CD4-positive, CD25-positive, alpha-beta regulatory T cell (primary cell): ENCODE measurements around the gene SH3BP2. TPM values are rescaled to one million over a fixed set of nuclear protein-coding genes. Genes with fewer than 3 reads are reported as not detected.

Experiments used
- ATAC-seq, 2 donors: fragments of 150-1000 bp; cut with Tn5 transposase; one replicate each; pipeline ENCODE4 v1.10.0; 2021; ENCODE audit warnings: low read depth in 2 of 2, moderate number of reproducible peaks in 2 of 2, moderate library complexity in 1 of 2
- DNase-seq, 3 donors: peaks; one replicate each; pipeline versions ENCODE4 v3.0.0 to v3.0.0-alpha.2; 2012 to 2022; ENCODE audit warnings: mixed read lengths in 1 of 3
- H3K27ac ChIP-seq: one replicate; pipeline ENCODE4 v1.7.0; 2013; ENCODE audit warnings: mild to moderate bottlenecking, low read length; ENCODE audit not compliant: insufficient read depth, poor library complexity, severe bottlenecking
- H3K27me3 ChIP-seq: one replicate; pipeline ENCODE4 v1.7.0; 2013; ENCODE audit warnings: low read length; ENCODE audit not compliant: control insufficient read depth, insufficient read depth
- H3K36me3 ChIP-seq: one replicate; pipeline ENCODE4 v1.7.0; 2013; ENCODE audit warnings: mild to moderate bottlenecking, low read length, moderate library complexity; ENCODE audit not compliant: control insufficient read depth, insufficient read depth
- H3K4me1 ChIP-seq: 2 replicates; pipeline ENCODE4 v1.7.0; 2013; ENCODE audit warnings: mild to moderate bottlenecking, low read length; ENCODE audit not compliant: insufficient read depth, control insufficient read depth, poor library complexity, severe bottlenecking
- H3K4me3 ChIP-seq: one replicate; pipeline ENCODE4 v1.7.0; 2013; ENCODE audit warnings: low read depth, mild to moderate bottlenecking, low read length, moderate library complexity
- H3K9me3 ChIP-seq, 2 experiments: 1 replicate in 1 of 2; 2 replicates in 1 of 2; pipeline ENCODE4 v1.7.0; 2013; ENCODE audit warnings: low read length in 2 of 2, mild to moderate bottlenecking in 1 of 2, moderate library complexity in 1 of 2; ENCODE audit not compliant: control insufficient read depth in 2 of 2
- H3K27ac Mint-ChIP-seq, 3 donors: one replicate each; pipeline ENCODE4 v1.8.0; 2020 to 2022; ENCODE audit warnings: mild to moderate bottlenecking in 3 of 3, mixed read lengths in 3 of 3, moderate library complexity in 2 of 3
- H3K27me3 Mint-ChIP-seq: one replicate; pipeline ENCODE4 v1.8.0; 2022; ENCODE audit warnings: mild to moderate bottlenecking, mixed read lengths
- H3K36me3 Mint-ChIP-seq: one replicate; pipeline ENCODE4 v1.8.0; 2020; ENCODE audit warnings: mixed read lengths
- H3K4me1 Mint-ChIP-seq, 4 donors: one replicate each; pipeline ENCODE4 v1.8.0; 2020 to 2022; ENCODE audit warnings: mixed read lengths in 4 of 4, mild to moderate bottlenecking in 1 of 4
- H3K4me3 Mint-ChIP-seq, 4 donors: one replicate each; pipeline ENCODE4 v1.8.0; 2020 to 2022; ENCODE audit warnings: mild to moderate bottlenecking in 4 of 4, mixed read lengths in 4 of 4, moderate library complexity in 3 of 4
- H3K9me3 Mint-ChIP-seq, 7 donors: one replicate each; pipeline ENCODE4 v1.8.0; 2020 to 2022; ENCODE audit warnings: mixed read lengths in 7 of 7, mild to moderate bottlenecking in 3 of 7, moderate library complexity in 2 of 7
- polyA plus RNA-seq, 4 donors: library from polyadenylated mRNA; unstranded; fragments of 300-500 nt; fragmentation: Illumina TruSeq; gene quantifications; one replicate each; pipeline ENCODE4 v1.2.3, GENCODE V29; 2021
- total RNA-seq: library from RNA; stranded (reverse); gene quantifications from one replicate; pipeline ENCODE4 v1.2.3, GENCODE V29; 2022

Gene SH3BP2
- total and polyA plus RNA-seq, 5 donors from 2014 or later: 7.6 to 61.7 (median 8.5) TPM

- Mint-ChIP-seq H3K36me3 (no peaks in the 10 kb centered on the region), H3K9me3 (peaks cover 0 to 2% (median 0%) of the 10 kb centered on the region in 7 donors), H3K27me3 (no peaks in the 10 kb centered on the region), H3K4me3 (peak overlapping the region in 2 of 4 donors; percentile 15 to 86), H3K27ac (no peak overlapping the region), H3K4me1 (peaks cover 0 to 72% (median 27%) of the 10 kb centered on the region in 4 donors)
- Histone ChIP-seq H3K4me1 (peaks cover 63% of the 10 kb centered on the region), H3K9me3 (no peaks in the 10 kb centered on the region), H3K27me3 (no peaks in the 10 kb centered on the region), H3K27ac (no peak overlapping the region), H3K4me3 (no peak overlapping the region), H3K36me3 (no peaks in the 10 kb centered on the region)
- DNase-seq (no peak), ATAC-seq (no peak)
Measured at GRCh38 chr4:2795893-2796848, 3.3 kb downstream of the SH3BP2 start.

GRCh38 chr4:2796849-2797544, 4.1 kb downstream of the SH3BP2 start:
- Mint-ChIP-seq H3K4me3 (peak overlapping the region in 1 of 4 donors; percentile 86), H3K27me3 (no peaks in the 10 kb centered on the region), H3K36me3 (no peaks in the 10 kb centered on the region), H3K9me3 (peaks cover 0 to 2% (median 0%) of the 10 kb centered on the region in 7 donors), H3K27ac (peak overlapping the region in 1 of 3 donors; percentile 91), H3K4me1 (peaks cover 0 to 79% (median 29%) of the 10 kb centered on the region in 4 donors)
- DNase-seq (no peak), ATAC-seq (no peak)
- no peak overlapping the region for H3K4me3 ChIP-seq
- peaks cover 70% of the 10 kb centered on the region for H3K4me1 ChIP-seq
- no peaks in the 10 kb centered on the region for H3K36me3 ChIP-seq
- no peaks in the 10 kb centered on the region for H3K27me3 ChIP-seq
- peak overlapping the region; percentile 81 for H3K27ac ChIP-seq
- no peaks in the 10 kb centered on the region for H3K9me3 ChIP-seq

GRCh38 chr4:2797545-2798305, 4.8 kb downstream of the SH3BP2 start:
- Histone ChIP-seq H3K9me3 (no peaks in the 10 kb centered on the region), H3K36me3 (no peaks in the 10 kb centered on the region), H3K27me3 (no peaks in the 10 kb centered on the region), H3K4me3 (peak overlapping the region; percentile 41), H3K4me1 (peaks cover 70% of the 10 kb centered on the region), H3K27ac (peak overlapping the region; percentile 81)
- Mint-ChIP-seq H3K4me3 (peak overlapping the region; percentile 81 to 89 (median 85)), H3K4me1 (peaks cover 0 to 75% (median 29%) of the 10 kb centered on the region in 4 donors), H3K9me3 (peaks cover 0 to 2% (median 0%) of the 10 kb centered on the region in 7 donors), H3K27ac (peak overlapping the region; percentile 91 to 96 (median 93)), H3K27me3 (no peaks in the 10 kb centered on the region), H3K36me3 (no peaks in the 10 kb centered on the region)
- DNase-seq: peak; percentile 36 to 80 (median 58)
- ATAC-seq: peak; percentile 24 to 33

GRCh38 chr4:2798399-2799223, 5.7 kb downstream of the SH3BP2 start:
- no peaks in the 10 kb centered on the region for H3K27me3 Mint-ChIP-seq
- peak; percentile 43 to 73 (median 49) for DNase-seq
- H3K9me3 ChIP-seq: no peaks in the 10 kb centered on the region
- peaks cover 67% of the 10 kb centered on the region for H3K4me1 ChIP-seq
- peak; percentile 47 to 52 for ATAC-seq
- H3K4me3 ChIP-seq: peak overlapping the region; percentile 41
- H3K27ac ChIP-seq: peak overlapping the region; percentile 81
- H3K9me3 Mint-ChIP-seq: peaks cover 0 to 2% (median 0%) of the 10 kb centered on the region in 7 donors
- H3K4me3 Mint-ChIP-seq: peak overlapping the region; percentile 81 to 89 (median 85)
- H3K36me3 ChIP-seq: no peaks in the 10 kb centered on the region
- peak overlapping the region; percentile 91 to 96 (median 93) for H3K27ac Mint-ChIP-seq
- no peaks in the 10 kb centered on the region for H3K36me3 Mint-ChIP-seq
- no peaks in the 10 kb centered on the region for H3K27me3 ChIP-seq
- peaks cover 0 to 74% (median 29%) of the 10 kb centered on the region in 4 donors for H3K4me1 Mint-ChIP-seq

- peak overlapping the region; percentile 81 for H3K27ac ChIP-seq
- peak overlapping the region; percentile 44 to 93 (median 69) for H3K27ac Mint-ChIP-seq
- H3K9me3 Mint-ChIP-seq: peaks cover 0 to 2% (median 0%) of the 10 kb centered on the region in 7 donors
- H3K36me3 Mint-ChIP-seq: no peaks in the 10 kb centered on the region
- H3K36me3 ChIP-seq: no peaks in the 10 kb centered on the region
- DNase-seq: no peak
- no peaks in the 10 kb centered on the region for H3K27me3 Mint-ChIP-seq
- H3K4me1 Mint-ChIP-seq: peaks cover 0 to 66% (median 29%) of the 10 kb centered on the region in 4 donors
- H3K27me3 ChIP-seq: no peaks in the 10 kb centered on the region
- H3K9me3 ChIP-seq: no peaks in the 10 kb centered on the region
- H3K4me3 Mint-ChIP-seq: peak overlapping the region; percentile 81 to 89 (median 87)
- peaks cover 59% of the 10 kb centered on the region for H3K4me1 ChIP-seq
- ATAC-seq: no peak
- H3K4me3 ChIP-seq: peak overlapping the region; percentile 13
Measured at GRCh38 chr4:2799224-2799911, 6.5 kb downstream of the SH3BP2 start.

GRCh38 chr4:2799971-2800690, 7.2 kb downstream of the SH3BP2 start:
- no peaks in the 10 kb centered on the region for H3K27me3 ChIP-seq
- H3K9me3 ChIP-seq: no peaks in the 10 kb centered on the region
- H3K4me3 ChIP-seq: no peak overlapping the region
- Mint-ChIP-seq H3K36me3 (no peaks in the 10 kb centered on the region), H3K4me3 (peak overlapping the region; percentile 81 to 89 (median 86)), H3K27me3 (no peaks in the 10 kb centered on the region), H3K4me1 (peaks cover 0 to 58% (median 24%) of the 10 kb centered on the region in 4 donors), H3K9me3 (peaks cover 0 to 2% (median 0%) of the 10 kb centered on the region in 7 donors), H3K27ac (peak overlapping the region in 2 of 3 donors; percentile 32 to 93)
- no peaks in the 10 kb centered on the region for H3K36me3 ChIP-seq
- DNase-seq: no peak
- ATAC-seq: no peak
- H3K27ac ChIP-seq: peak overlapping the region; percentile 81
- H3K4me1 ChIP-seq: peaks cover 51% of the 10 kb centered on the region
